ENCODE results near the gene FAM78B.

The FAM78B gene, protein sequence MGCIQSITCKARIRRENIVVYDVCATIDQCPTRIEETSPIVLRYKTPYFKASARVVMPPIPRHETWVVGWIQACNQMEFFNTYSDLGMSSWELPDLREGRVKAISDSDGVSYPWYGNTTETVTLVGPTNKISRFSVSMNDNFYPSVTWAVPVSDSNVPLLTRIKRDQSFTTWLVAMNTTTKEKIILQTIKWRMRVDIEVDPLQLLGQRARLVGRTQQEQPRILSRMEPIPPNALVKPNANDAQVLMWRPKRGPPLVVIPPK
- total RNA-seq = 0 to 1.2 (median 0.54) reads per million in 9 experiments

DNA sequence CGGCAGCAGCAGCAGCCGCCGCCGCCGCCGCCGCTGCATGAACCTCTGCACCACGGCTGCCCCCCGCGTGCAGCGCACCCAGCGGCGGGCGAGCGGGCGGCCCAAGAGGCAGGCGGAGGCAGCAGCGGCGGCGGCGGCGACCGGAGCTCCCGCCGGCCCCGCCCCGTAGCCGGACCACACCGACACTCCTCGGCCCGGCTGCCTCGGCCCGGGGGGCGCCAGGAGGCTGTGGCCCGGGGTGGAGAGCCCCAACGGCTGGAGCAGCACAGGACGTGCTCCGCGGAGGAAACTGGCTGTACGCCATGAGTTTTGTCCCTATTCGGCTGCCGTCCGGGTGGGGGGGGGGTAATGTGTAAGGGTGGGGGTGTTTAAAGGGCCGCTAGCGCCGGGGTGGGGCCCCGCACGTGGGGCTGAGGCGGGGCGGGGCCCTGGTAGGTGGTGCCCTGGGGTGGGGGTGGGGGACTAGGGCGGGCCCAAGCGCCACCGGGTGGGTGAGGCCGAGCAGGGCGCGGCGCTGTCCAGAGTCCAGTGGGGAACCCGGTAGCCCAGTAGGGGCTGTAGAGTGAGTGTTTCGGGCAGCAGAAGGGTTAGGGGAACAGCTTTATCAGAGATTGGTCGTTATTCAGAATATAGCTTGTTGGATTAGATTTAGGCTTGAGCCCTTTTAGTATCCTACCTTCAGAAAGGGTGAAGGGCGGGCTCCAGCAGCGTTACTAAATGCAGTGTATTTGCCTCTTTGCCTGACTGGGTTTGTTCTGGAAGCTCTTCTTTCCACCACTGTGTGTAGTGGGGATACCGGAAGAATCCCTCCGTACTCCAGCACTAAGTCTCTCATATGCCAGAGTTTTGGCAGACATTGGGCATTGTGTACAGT, at the start of gene FAM78B:
Gene FAM78B (minus strand): TSS at position 304 of the 874 bp plus-strand sequence. CDS start 753 bp downstream, outside the sequence.
- Mint-ChIP-seq H3K9me3 (no peaks in the 10 kb centered on the region), H3K27me3 (peaks cover 43 to 52% of the 10 kb centered on the region in 2 donors), H3K4me3 (peak within 1 kb of the TSS; percentile 63), H3K27ac (no peak within 1 kb of the TSS), H3K36me3 (ENCODE audit: insufficient read depth) (no peaks in the 10 kb centered on the region), H3K4me1 (ENCODE audit: low read depth in 2 of 2) (peaks cover 6 to 7% of the 10 kb centered on the region in 2 donors)
- ATAC-seq (replicated peaks) = peak; percentile 35
- no peak for DNase-seq

DNA sequence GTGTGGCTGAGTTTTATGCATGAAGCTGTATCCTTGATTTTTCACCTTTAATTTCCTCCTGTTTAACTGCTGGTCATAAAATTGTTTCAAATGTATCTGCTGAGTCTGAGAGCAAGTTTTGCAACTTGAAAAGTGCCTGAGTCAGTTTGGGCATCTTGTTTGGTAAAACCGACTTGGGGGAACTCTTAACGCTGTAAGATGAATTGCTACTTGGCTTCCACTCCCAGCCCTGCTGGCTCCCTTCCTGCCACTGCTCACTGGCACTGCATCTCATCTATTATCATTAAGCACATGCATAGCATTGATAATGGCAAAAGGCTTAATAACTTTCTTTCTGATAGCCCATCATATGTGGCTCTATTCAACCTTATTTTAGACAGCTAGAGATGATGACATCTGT, 35.7 kb upstream of the FAM78B start:
- DNase-seq = no peak
- Mint-ChIP-seq H3K27me3 (peaks cover 0 to 8% of the 10 kb centered on the region in 2 donors), H3K4me1 (ENCODE audit: low read depth in 2 of 2) (no peaks in the 10 kb centered on the region), H3K9me3 (peaks cover 0 to 3% of the 10 kb centered on the region in 2 donors), H3K4me3 (no peak overlapping the region), H3K27ac (no peak overlapping the region), H3K36me3 (ENCODE audit: insufficient read depth) (no peaks in the 10 kb centered on the region)
- no peak for ATAC-seq (replicated peaks)

DNA sequence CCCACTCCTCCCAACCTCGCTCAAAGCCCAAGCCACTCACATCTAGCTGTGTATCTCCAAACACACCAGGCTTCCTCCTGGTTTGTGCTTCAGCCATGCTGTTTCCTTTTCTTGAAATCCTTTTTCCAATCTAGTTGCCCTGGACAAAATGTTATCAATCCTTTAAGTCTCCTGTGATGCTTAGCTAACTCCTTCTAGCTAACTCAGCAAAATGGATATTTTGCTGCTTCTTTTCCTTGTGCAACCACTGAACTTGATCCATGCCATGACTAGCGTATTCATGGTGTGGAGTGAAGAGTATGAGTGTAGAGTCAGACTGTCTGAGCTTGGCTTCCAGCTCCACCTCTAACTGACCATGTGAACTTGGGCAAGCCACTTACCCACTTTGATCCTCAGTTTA, 33.9 kb upstream of the FAM78B start:
- H3K27ac Mint-ChIP-seq = no peak overlapping the region
- DNase-seq = no peak
- H3K4me1 Mint-ChIP-seq (ENCODE audit: low read depth in 2 of 2) = no peaks in the 10 kb centered on the region
- H3K27me3 Mint-ChIP-seq = peaks cover 0 to 8% of the 10 kb centered on the region in 2 donors
- no peak overlapping the region for H3K4me3 Mint-ChIP-seq
- H3K9me3 Mint-ChIP-seq = peaks cover 0 to 5% of the 10 kb centered on the region in 2 donors
- no peak for ATAC-seq (replicated peaks)
- H3K36me3 Mint-ChIP-seq (ENCODE audit: insufficient read depth) = no peaks in the 10 kb centered on the region

DNA sequence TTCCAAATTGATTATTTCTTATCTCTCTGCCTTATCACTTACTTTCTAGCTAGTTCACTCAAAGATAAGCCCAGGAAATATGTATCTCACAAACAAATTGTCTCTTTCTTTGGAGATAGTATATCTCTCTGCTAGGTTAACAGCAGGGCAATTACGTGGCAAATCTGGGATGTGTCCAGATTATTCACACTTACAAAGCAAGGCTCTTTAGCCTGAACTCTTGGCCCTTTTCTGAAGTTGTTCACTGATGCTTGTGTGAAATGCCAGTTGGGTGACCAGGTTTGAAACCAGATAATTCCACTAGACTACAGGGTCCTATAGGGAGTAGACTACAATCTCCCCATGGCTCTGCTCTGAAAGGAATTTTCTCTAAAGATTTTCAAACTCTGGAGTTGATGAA, 30.8 kb upstream of the FAM78B start:
- H3K4me1 Mint-ChIP-seq (ENCODE audit: low read depth in 2 of 2) = no peaks in the 10 kb centered on the region
- no peak overlapping the region for H3K27ac Mint-ChIP-seq
- peaks cover 0 to 3% of the 10 kb centered on the region in 2 donors for H3K9me3 Mint-ChIP-seq
- no peaks in the 10 kb centered on the region for H3K36me3 Mint-ChIP-seq (ENCODE audit: insufficient read depth)
- DNase-seq (no peak), ATAC-seq (replicated peaks) (no peak)
- no peak overlapping the region for H3K4me3 Mint-ChIP-seq
- peaks cover 0 to 20% of the 10 kb centered on the region in 2 donors for H3K27me3 Mint-ChIP-seq

DNA sequence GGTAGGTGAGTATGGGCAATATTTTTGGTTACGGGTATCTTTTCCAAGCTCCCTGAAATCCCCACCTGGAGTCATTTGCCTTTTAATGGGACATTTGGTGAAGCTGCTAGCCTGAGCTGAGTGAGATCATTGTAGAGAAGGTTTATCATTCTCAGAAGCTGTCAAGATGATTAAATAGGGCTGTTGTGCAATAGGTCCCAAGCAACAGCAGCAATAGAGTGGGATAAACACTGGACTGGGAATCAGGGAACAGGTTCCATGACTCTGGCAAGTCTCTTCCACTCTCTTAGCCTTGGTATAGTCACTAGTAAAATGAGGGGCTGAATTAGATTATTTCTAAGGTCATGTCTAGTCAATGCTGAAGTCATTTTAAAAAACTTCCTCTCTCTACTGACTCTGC, 30.3 kb upstream of the FAM78B start:
- Mint-ChIP-seq H3K27me3 (peaks cover 0 to 23% of the 10 kb centered on the region in 2 donors), H3K27ac (no peak overlapping the region)
- no peak for ATAC-seq (replicated peaks)

DNA sequence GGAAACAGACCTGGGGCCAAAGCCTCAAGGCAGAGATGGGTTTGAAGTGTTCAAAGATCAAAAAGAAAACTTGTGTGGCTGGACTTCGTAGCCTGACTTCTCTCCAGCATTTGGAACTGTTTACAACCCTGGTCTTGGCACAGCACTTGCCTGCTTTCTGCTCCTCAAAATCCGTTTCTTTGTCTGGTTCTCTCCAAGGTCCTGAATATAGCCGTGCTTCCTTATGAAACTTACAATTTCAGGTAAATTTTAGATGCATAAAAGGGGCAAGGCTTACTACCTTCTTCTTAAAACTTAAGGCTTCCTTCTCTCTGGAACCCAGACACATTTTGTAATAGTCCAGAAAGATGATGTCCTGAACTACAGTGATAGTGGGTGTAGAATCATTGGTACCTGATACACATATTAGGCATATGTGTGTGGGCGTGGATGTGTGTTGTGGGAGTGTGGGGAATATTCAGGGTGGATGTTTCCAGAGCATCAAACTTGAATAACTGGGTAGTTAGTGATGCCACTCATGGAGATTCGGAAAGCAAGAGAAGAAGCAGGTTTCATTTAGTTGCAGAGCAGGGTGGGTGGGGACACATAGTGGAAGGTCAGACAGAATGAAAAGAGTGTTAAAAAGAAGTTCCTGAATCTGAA, 26.4 kb upstream of the FAM78B start:
- no peak overlapping the region for H3K27ac Mint-ChIP-seq
- H3K27me3 Mint-ChIP-seq = peaks cover 0 to 15% of the 10 kb centered on the region in 2 donors
- ATAC-seq (replicated peaks) (no peak), DNase-seq (no peak)
- no peak overlapping the region for H3K4me3 Mint-ChIP-seq
- peaks cover 3% of the 10 kb centered on the region for H3K36me3 Mint-ChIP-seq (ENCODE audit: insufficient read depth)
- peaks cover 0 to 3% of the 10 kb centered on the region in 2 donors for H3K9me3 Mint-ChIP-seq
- H3K4me1 Mint-ChIP-seq (ENCODE audit: low read depth in 2 of 2) = no peaks in the 10 kb centered on the region

More for the DNA sequence above, 30.3 kb upstream of the FAM78B start:
- no peaks in the 10 kb centered on the region for H3K36me3 Mint-ChIP-seq (ENCODE audit: insufficient read depth)
- no peak for DNase-seq
- no peaks in the 10 kb centered on the region for H3K4me1 Mint-ChIP-seq (ENCODE audit: low read depth in 2 of 2)
- H3K9me3 Mint-ChIP-seq = peaks cover 0 to 3% of the 10 kb centered on the region in 2 donors
- no peak overlapping the region for H3K4me3 Mint-ChIP-seq

DNA sequence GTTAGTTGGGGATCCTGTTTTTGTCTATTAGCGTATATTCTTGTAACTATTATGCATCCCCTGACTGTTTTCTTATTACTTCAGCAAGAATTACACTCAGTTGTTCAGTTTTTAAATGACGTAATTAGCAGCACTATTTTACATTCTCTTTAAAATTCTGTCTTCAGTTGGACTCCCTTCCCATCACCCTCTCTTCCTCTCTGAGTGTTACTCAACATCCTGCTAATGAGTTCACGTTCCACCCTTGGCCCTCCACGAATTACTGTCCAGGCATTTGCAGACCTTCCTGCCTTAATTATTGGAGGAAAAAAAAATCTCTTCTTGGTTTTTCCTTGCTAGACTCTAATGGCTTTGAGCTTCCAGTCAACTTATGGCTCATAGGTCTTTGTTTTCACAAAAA, 23.6 kb upstream of the FAM78B start:
- H3K9me3 Mint-ChIP-seq = peaks cover 0 to 1% of the 10 kb centered on the region in 2 donors
- no peaks in the 10 kb centered on the region for H3K4me1 Mint-ChIP-seq (ENCODE audit: low read depth in 2 of 2)
- peaks cover 0 to 15% of the 10 kb centered on the region in 2 donors for H3K27me3 Mint-ChIP-seq
- ATAC-seq (replicated peaks) (no peak), DNase-seq (no peak)
- peaks cover 3% of the 10 kb centered on the region for H3K36me3 Mint-ChIP-seq (ENCODE audit: insufficient read depth)
- no peak overlapping the region for H3K27ac Mint-ChIP-seq
- H3K4me3 Mint-ChIP-seq = no peak overlapping the region

DNA sequence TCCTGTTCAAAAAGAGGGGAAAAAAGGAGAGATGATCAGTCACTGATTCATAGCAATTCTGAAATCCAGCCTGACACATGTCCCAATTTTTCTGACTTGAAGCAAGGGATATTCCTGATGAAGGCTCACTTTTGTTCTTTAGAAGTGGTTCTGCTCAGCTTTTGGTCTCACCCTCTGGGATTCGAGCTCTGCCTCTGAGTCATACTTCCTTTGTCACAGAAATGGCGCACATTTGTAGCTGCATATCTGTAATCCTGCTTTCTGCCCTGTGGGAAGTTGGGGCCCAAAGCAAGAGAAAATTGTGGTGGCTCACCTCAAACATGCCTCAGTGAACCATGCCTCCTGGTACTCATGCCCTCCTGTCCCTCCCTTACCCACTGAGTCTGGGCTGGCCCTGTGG, 22.3 kb upstream of the FAM78B start:
- Mint-ChIP-seq H3K36me3 (ENCODE audit: insufficient read depth) (peaks cover 3% of the 10 kb centered on the region), H3K27ac (no peak overlapping the region), H3K9me3 (peaks cover 0 to 1% of the 10 kb centered on the region in 2 donors), H3K4me1 (ENCODE audit: low read depth in 2 of 2) (no peaks in the 10 kb centered on the region), H3K27me3 (peaks cover 0 to 15% of the 10 kb centered on the region in 2 donors), H3K4me3 (no peak overlapping the region)
- DNase-seq (no peak), ATAC-seq (replicated peaks) (no peak)

DNA sequence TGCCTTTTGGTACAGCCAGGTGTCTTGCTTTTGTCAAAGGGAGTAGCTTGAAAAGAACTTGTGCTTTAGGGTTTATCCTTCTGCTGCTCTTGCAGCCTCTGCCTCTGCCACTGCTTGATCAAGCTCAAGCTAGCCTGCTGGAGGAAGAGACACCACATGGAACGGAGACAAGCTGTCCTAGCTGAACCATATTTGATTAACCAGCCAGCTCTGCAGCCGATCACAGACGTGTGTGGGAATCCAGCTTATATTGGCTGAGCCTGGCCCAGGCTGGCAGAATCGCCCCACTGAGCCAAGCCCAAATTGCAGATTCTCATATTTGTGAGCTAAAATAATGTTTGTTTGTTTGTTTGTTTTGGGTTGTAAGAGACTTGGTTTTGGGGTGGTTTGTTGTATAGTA, 18.7 kb upstream of the FAM78B start:
- H3K36me3 Mint-ChIP-seq (ENCODE audit: insufficient read depth) = peaks cover 2% of the 10 kb centered on the region
- H3K4me3 Mint-ChIP-seq = no peak overlapping the region
- H3K27me3 Mint-ChIP-seq = peaks cover 0 to 6% of the 10 kb centered on the region in 2 donors
- DNase-seq = no peak
- peaks cover 0 to 4% of the 10 kb centered on the region in 2 donors for H3K9me3 Mint-ChIP-seq
- no peak for ATAC-seq (replicated peaks)
- H3K4me1 Mint-ChIP-seq (ENCODE audit: low read depth in 2 of 2) = no peaks in the 10 kb centered on the region
- H3K27ac Mint-ChIP-seq = no peak overlapping the region

DNA sequence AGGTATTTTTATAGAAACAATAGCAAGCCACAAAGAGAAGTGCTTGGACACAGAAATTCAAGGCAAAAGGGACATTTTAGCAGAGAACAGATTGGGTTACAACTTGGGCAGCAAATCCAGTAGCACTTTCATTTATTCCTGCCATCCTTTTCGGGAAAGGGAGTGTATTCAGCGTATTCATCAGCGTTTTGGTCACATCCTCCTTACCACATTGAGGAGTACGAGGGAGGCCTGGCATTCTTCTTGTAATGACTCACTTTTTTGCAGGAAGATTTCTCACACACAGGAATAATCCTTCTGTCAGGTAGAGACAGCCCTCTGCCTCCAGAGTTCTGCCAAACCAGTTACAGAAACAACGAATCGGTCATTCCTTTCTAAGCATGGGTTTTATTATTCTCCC, 18.1 kb upstream of the FAM78B start:
- Mint-ChIP-seq H3K36me3 (ENCODE audit: insufficient read depth) (no peaks in the 10 kb centered on the region), H3K9me3 (peaks cover 0 to 4% of the 10 kb centered on the region in 2 donors), H3K27ac (no peak overlapping the region), H3K27me3 (peaks cover 0 to 6% of the 10 kb centered on the region in 2 donors), H3K4me3 (no peak overlapping the region), H3K4me1 (ENCODE audit: low read depth in 2 of 2) (no peaks in the 10 kb centered on the region)
- no peak for ATAC-seq (replicated peaks)
- DNase-seq = no peak

DNA sequence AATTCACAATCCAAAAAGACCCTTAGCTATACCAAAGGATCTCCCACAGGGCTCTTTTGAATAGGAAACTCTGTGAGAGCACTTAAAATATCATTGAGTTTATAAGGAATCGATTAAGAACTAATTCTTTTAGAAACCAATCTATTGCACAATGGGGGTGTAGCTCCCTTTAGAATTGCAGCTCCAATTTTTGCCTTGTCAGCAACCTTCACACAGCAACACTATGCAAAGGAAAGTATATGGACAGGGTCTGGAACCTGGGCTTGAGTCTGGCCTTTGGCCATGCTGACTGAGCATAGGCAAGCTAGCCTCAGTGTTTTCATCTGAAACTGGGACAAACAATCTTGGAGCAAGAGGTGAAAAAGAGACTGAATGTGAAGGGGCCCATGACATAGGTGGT, 17.2 kb upstream of the FAM78B start:
- peaks cover 0 to 4% of the 10 kb centered on the region in 2 donors for H3K9me3 Mint-ChIP-seq
- peaks cover 0 to 6% of the 10 kb centered on the region in 2 donors for H3K27me3 Mint-ChIP-seq
- ATAC-seq (replicated peaks) = no peak
- no peak overlapping the region for H3K4me3 Mint-ChIP-seq
- no peaks in the 10 kb centered on the region for H3K36me3 Mint-ChIP-seq (ENCODE audit: insufficient read depth)
- DNase-seq = no peak
- H3K4me1 Mint-ChIP-seq (ENCODE audit: low read depth in 2 of 2) = no peaks in the 10 kb centered on the region
- H3K27ac Mint-ChIP-seq = no peak overlapping the region

DNA sequence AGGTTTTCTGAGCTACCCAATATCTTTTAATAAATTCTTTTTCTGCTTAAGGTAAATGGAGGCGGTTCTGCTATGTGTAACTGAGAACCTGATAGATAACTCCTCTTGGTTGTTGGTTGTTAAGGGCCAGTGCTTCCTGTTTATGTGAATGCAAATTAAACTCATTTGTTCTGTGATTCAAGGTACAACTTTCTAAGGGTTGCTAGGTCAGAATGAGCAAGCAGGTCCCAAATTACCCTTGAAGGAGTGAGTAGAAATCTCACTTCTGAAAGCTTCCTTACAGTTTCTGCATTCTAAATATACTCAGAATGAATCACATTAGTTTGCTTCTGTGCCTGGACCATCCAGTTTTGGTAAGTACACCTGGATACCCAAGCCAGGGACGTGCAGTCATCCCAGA, 15.5 kb upstream of the FAM78B start:
- Mint-ChIP-seq H3K27ac (no peak overlapping the region), H3K36me3 (ENCODE audit: insufficient read depth) (no peaks in the 10 kb centered on the region), H3K4me1 (ENCODE audit: low read depth in 2 of 2) (no peaks in the 10 kb centered on the region), H3K9me3 (peaks cover 0 to 4% of the 10 kb centered on the region in 2 donors), H3K4me3 (no peak overlapping the region), H3K27me3 (peaks cover 0 to 10% of the 10 kb centered on the region in 2 donors)
- DNase-seq (no peak), ATAC-seq (replicated peaks) (no peak)

DNA sequence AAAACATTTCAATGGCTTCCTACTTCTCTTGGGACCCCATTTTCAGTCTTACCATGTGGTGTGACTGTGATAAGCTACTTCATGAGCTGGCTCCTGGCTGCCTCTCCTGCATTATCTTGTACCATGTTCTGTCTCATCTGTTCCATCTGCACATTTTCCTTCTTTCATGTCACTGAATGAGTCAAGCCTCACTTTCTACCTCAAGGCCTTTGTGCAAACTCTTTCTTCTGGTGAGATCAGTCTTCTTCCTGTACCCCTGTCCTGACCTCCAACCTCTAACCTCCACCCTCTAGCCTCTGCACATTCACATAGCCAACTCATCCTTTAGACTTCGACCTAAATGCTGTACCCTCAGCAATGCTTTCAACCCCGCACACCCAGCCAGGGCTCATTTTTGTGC, 9.6 kb upstream of the FAM78B start:
- DNase-seq (no peak), ATAC-seq (replicated peaks) (no peak)
- peaks cover 17 to 22% of the 10 kb centered on the region in 2 donors for H3K27me3 Mint-ChIP-seq
- no peak overlapping the region for H3K27ac Mint-ChIP-seq
- no peaks in the 10 kb centered on the region for H3K36me3 Mint-ChIP-seq (ENCODE audit: insufficient read depth)
- H3K4me3 Mint-ChIP-seq = no peak overlapping the region
- H3K4me1 Mint-ChIP-seq (ENCODE audit: low read depth in 2 of 2) = no peaks in the 10 kb centered on the region
- H3K9me3 Mint-ChIP-seq = no peaks in the 10 kb centered on the region
